Measurements from ENCODE around the gene TK1.

Gene TK1

DNA sequence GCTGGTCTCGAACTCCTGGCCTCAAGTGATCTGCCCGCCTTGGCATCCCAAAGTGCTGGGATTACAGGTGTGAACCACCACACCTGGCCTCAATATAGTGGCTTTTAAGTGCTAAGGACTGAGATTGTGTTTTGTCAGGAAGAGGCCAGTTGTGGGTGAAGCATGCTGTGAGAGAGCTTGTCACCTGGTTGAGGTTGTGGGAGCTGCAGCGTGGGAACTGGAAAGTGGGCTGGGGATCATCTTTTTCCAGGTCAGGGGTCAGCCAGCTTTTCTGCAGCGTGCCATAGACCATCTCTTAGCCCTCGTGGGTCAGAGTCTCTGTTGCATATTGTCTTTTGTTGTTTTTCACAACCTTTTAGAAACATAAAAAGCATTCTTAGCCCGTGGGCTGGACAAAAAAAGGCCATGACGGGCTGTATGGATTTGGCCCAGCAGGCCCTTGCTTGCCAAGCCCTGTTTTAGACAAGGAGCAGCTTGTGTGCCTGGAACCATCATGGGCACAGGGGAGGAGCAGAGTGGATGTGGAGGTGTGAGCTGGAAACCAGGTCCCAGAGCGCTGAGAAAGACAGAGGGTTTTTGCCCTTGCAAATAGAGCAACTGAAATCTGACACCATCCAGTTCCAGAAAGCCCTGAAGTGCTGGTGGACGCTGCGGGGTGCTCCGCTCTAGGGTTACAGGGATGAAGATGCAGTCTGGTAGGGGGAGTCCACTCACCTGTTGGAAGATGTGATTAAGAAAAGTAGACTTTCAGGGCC is 32.7 kb upstream of the TK1 start:
- DNase-seq (ENCODE audit: low read depth in 2 of 2), result no peak

- no peak for DNase-seq (ENCODE audit: low read depth in 2 of 2)
These were observed 27.8 kb upstream of the TK1 start for GRCh38 chr17:78214706-78215061.

DNA sequence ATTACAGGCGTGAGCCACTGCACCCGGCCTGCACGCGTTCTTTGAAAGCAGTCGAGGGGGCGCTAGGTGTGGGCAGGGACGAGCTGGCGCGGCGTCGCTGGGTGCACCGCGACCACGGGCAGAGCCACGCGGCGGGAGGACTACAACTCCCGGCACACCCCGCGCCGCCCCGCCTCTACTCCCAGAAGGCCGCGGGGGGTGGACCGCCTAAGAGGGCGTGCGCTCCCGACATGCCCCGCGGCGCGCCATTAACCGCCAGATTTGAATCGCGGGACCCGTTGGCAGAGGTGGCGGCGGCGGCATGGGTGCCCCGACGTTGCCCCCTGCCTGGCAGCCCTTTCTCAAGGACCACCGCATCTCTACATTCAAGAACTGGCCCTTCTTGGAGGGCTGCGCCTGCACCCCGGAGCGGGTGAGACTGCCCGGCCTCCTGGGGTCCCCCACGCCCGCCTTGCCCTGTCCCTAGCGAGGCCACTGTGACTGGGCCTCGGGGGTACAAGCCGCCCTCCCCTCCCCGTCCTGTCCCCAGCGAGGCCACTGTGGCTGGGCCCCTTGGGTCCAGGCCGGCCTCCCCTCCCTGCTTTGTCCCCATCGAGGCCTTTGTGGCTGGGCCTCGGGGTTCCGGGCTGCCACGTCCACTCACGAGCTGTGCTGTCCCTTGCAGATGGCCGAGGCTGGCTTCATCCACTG is 27.3 kb upstream of the TK1 start, which contains the start of gene BIRC5:
TSS of gene BIRC5 (plus strand) at position 238 of the 690 bp plus-strand sequence. CDS start at position 302, 64 bp downstream.
- DNase-seq (ENCODE audit: low read depth in 2 of 2), result peak; percentile 83 to 92

- no peak for DNase-seq (ENCODE audit: low read depth in 2 of 2)
These were observed 24.2 kb upstream of the TK1 start for GRCh38 chr17:78211032-78211431.

GRCh38 chr17:78210111-78210510 is 23.3 kb upstream of the TK1 start:
- DNase-seq (ENCODE audit: low read depth in 2 of 2), result no peak

GRCh38 chr17:78208486-78208885 is 21.6 kb upstream of the TK1 start:
- DNase-seq (ENCODE audit: low read depth in 2 of 2), result no peak

- DNase-seq (ENCODE audit: low read depth in 2 of 2), result no peak
These were observed 19.4 kb upstream of the TK1 start for GRCh38 chr17:78206298-78206697.

GRCh38 chr17:78205124-78205775 is 18.4 kb upstream of the TK1 start:
- DNase-seq (ENCODE audit: low read depth in 2 of 2), result no peak

DNA sequence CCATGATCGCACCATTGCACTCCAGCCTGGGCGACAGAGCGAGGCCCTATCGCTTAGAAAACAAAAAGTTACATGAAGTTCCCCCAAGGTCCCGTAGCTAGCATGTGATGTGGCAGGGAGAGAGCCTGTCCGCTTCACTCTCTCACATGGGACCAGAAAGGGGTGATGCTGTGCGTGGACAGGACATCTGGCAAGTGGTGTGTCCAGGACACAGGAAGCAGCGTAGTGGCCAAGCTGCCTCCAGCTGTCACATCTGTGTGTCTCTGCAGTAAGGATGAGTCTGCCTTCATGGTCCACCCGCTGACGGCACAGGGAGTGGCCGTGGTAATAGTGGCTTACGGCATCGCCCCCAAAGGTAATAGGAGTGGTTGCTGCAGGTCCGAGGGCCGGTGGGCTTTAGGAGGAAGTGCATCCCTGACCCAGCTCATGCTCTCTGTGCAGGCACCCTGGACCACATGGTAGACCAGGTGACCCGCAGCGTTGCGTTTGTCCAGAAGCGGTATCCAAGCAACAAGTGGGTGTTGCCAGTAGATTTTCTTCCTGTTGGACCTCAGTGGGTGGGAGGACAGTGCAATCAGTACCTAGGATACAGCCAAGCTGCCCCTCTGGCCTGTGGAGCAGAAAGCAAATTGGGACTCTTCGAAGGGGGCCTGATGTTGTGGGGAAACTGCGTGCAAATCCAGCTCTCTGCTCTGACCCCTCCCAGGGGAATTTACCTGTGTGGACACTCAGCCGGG is 17.7 kb upstream of the TK1 start:
- DNase-seq (ENCODE audit: low read depth in 2 of 2), result no peak

- no peak for DNase-seq (ENCODE audit: low read depth in 2 of 2)
These were observed 15.8 kb upstream of the TK1 start for GRCh38 chr17:78202666-78203065.

DNA sequence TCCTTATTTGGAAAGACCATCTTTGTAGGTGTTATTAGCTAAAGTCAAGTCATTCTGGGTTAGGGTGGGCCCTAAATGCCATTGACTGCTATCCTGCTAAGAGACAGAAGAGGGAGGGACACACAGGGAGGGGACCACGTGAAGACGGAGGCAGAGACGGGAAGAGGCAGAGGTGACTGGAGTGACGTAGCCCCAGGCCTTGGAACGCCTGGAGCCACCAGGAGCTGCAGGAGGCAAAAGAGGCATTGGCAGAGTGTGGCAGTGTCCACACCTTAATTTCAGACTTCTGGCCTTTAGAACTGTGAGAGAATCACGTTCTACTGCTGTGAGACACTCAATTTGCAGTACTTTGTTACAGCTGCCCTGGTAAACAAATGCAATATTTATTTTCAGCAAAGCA is 13.6 kb upstream of the TK1 start:
- no peak for DNase-seq (ENCODE audit: low read depth in 2 of 2)

DNA sequence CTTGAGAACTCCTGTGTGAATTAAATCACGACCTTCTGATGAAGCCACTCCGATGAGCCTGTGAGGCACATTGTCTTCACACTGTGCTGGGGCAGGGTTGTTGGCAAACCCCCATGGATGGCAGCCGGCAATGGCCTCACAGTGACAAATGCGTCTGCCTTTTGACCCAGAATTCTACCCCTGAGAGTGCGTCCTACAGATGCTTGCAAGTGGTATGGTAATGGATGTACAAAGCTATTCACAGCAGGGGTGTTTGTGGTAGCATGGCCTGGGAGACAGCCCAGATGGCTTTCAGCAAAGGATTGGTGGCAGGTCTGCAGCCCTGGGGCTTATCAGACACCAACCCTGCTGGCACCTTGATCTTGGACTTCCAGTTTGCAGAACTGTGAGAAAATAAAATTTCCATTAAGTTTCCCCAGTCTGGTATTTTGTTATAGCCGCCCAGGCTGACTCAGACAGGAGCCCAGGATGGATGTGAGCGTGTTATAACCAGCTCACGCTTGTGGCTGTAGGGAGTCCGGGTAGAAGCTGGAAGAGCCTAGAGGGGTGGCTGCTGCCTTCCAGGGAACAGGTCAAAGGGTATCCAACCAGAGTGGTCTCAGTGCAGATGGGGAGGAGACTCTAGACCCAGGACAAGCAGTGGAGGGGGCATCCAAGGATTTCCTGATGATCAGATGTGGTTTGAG is 10.4 kb upstream of the TK1 start:
- DNase-seq (ENCODE audit: low read depth in 2 of 2), result no peak

- DNase-seq (ENCODE audit: low read depth in 2 of 2), result no peak
These were observed 9.9 kb upstream of the TK1 start for GRCh38 chr17:78196716-78197115.

DNA sequence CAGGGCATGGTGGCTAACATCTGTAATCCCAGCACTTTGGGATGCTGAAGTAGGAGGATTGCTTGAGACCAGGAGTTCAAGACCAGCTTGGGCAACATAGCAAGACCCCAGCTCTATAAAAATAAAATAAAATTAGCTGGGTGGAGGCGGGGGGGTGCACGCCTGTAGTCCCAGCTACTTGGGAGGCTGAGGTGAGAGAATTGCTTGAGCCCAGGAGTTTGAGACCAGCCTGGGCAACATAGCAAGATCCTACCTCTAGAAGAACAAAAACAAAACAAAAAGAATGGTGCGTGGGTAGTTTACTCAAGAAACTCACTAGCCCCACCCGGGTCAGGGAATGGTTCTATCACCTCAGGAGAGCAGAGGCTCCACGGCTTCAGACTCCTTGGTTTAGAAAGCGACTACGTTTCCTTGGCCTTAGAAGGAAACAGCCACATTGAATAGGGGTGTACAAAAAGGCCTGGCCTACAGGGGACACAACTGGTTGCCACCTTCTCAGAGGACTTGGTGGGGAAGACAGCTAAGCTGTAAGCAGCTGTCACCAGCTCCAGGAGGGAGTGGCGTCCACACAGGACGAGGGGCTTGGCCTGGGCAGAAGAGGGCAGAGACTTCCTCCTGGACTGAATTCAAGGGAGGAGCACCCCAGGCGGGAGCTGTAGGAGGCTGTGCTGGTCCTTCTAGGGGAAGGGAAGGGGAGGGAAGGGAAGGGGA is 716 bp downstream of the TK1 start:
- no peak for DNase-seq (ENCODE audit: low read depth in 2 of 2)

- no peak for DNase-seq (ENCODE audit: low read depth in 2 of 2)
These were observed 2.0 kb downstream of the TK1 start for GRCh38 chr17:78184868-78185267.

- DNase-seq (ENCODE audit: low read depth in 2 of 2), result no peak
These were observed 2.5 kb downstream of the TK1 start for GRCh38 chr17:78184351-78184750.

- no peak for DNase-seq (ENCODE audit: low read depth in 2 of 2)
These were observed 2.9 kb downstream of the TK1 start for GRCh38 chr17:78183916-78184315.

DNA sequence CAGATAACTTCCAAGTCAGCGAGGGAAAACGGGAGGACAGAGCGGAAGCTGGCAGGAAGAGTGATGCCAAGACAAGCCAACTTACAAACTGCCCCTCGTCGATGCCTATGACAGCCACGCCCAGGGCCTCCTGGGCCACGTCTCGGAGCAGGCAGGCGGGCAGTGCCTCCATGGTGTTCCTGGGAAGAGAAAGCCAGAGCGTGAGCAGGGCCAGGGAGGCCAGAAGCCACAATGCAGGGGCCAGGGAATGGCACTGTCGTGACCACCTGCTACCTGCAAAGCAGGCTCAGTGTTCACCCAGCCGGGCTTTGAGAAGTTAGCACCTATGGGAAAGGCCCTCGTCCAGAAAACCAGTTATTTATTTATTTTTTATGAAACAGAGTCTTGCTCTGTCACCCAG is 4.3 kb downstream of the TK1 start:
- DNase-seq (ENCODE audit: low read depth in 2 of 2), result no peak

- DNase-seq (ENCODE audit: low read depth in 2 of 2), result no peak
These were observed 6.3 kb downstream of the TK1 start for GRCh38 chr17:78180508-78180907.

- DNase-seq (ENCODE audit: low read depth in 2 of 2), result no peak
These were observed 6.8 kb downstream of the TK1 start for GRCh38 chr17:78180083-78180482.

DNA sequence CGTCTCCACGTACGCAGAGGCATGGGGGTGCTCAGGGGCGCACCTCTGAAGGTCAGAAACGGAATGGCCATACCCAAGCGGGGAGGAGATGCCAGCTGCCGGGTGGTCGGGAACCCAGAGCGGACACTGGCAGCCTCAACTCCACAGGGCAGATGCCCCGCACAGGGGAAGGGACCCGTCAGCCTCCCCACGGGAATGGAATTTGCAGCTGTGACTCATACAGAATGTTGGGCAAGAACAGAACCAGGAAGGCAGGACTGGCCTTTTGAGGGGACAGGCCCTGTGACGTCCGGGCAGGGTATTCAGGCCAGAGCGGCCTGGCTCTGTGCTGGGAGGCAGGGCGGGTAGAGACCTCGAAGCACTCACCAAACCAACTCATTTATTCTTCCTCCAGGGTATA is 7.5 kb downstream of the TK1 start:
- DNase-seq (ENCODE audit: low read depth in 2 of 2), result no peak

Data from stimulated activated CD4-positive, alpha-beta T cell treated with anti-CD3 and anti-CD28 coated beads, Interleukin-15, amount 100 ng/mL, for 48 hours (primary cell).